ENCODE results near the gene ERG. TPM values are rescaled to one million over a fixed set of nuclear protein-coding genes. Genes with fewer than 3 reads are reported as not detected.

ERG gene
- total RNA-seq, 1 experiment from 2014 or later: not detected

DNA sequence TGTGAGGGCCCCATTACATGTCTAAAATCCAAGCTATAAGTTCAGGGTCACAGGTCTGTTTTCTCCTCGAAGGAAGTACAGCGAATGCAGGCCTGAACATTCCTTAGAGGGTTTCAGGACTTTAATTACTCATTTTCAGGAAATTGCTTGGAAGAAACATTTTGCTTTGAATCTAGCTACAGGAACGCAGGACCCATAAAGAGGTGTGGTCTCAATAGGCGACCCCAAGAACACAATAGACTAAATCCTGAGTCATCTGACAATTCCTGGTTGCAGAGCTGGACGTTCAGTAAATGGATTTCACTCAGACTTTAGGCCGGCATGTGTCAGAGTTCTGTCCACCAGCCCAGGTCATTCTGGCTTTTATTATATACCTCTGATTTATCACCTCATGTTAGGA lies 1.0 kb upstream of the ERG start:
- DNase-seq (ENCODE audit: low spot score): no peak

DNA sequence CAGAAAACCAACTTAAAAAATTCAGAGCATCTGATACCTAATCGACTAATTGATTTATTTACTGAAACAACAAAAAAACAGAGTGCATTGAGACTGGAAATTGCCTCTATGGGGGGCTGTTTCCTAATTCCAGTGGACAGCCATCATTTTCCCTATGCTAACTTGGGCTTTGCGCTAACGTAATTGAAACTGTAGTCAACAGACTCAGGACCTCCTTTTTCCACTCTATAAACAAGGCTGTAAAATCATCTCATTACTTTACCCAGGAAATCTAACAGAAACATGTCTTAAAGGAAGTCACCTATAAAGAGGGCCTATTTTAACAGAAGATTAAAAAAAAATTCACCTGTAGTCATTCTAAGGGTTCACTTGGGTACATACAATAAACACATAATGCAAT lies 2.1 kb downstream of the ERG start:
- DNase-seq (ENCODE audit: low spot score): no peak

DNA sequence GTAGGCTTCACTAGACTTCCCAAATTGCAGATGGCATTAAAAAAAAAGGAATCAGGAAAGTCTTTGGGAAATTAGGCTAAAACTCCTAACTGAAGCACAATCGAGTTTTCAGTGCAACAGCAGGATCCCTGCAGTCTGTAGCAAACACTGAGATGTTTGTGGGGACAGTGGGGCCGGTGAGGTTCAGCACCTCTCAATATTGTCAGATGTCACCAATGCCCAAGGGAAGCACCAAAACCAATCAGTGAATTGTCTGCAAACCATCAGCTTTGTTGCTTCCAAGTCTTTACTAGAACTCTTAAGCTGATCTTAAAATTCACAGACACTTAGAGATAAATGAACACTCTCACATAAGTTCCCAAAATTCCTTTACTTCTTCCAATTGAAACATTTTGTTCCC lies 2.6 kb downstream of the ERG start:
- DNase-seq (ENCODE audit: low spot score): no peak

DNA sequence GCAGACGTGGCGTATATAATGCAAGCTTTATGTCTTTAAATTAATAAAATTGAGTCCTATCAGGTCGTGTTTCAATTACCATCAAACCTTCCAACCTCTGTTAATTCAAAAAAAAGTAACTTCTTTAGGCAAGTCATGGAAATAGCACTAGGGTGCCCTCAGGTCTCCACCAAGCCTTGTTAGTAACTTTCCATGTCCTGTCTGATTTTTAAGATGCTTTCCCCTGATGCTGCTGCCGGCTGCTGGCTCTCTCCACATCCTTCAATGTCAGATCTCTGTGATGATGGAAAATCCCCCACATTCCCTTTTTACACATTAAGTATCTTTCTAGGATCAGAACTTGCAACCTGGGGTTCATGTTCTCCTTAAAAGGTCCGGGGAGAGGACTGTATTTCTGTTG lies 3.0 kb downstream of the ERG start:
- DNase-seq (ENCODE audit: low spot score): no peak

DNA sequence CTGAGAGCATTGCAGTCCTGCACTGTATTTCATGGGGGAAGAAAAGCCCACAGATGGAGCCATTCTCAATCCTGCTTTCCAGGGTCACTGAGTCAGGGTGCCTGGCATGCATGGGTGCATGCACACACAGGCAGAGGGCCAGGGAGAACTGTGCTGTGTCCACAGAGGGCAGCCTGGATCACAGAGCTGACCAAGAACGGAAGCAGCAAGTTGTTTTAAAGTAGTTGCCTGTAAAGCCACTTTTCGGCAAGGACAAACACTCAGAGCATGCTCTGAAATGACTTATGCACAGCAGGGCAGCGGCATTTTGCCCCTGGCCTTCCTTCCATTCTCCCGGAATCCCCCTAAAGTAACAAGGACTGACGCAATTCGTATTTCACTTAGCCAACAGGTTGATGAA lies 3.6 kb downstream of the ERG start:
- no peak for DNase-seq (ENCODE audit: low spot score)

DNA sequence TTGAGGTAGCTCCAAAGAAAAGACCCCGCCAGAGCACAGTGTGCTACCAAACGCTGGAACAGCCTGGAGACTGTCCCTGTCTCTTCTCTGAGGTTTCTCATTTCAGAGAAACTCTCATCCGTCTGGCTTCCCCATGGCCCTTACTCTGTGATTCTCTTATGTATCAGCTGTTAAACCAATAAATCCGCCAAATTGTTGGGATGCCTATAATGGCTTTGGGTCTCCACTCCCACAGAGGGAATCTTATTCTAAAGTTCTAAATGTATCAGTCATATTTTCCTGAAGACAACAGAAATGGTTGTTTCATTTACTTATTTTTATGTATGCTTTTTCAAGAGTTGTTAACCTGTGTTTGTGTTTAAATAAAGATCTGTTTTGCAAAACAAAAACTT lies 4.0 kb downstream of the ERG start:
- DNase-seq (ENCODE audit: low spot score): no peak

DNA sequence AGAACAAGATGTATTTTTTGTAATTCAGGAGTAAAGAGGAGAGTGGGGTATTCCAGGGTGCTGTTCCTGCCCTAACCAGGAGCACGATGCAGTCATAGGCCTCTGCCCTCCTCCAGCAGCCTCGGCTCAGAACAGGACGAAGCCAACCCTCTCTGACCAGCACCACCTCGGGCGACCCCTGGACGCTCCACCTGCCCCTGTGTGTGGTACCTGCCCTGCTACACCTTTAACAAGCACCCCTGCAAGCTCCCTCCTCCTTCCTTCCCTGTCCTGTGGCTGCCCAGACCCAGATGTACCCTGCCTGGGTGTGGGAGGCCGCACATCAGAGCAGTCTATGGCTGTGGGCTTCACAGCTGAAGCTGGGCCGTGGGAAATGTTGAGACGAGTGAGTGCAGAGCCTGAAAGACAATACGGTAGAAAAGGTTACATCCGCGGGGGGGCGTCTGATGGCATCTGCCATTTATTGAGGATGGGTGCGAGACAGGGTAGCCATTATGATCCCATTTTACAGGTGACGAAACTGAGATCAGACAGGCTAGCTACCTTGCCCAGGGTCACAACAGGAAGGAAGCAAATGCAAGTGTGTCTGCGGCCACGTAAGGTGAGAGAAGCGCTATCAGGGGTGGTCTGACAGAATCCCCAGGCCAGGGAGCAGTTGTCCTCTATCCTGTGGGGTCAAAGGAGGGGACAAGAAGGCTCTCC lies 4.6 kb downstream of the ERG start:
- no peak for DNase-seq (ENCODE audit: low spot score)

DNA sequence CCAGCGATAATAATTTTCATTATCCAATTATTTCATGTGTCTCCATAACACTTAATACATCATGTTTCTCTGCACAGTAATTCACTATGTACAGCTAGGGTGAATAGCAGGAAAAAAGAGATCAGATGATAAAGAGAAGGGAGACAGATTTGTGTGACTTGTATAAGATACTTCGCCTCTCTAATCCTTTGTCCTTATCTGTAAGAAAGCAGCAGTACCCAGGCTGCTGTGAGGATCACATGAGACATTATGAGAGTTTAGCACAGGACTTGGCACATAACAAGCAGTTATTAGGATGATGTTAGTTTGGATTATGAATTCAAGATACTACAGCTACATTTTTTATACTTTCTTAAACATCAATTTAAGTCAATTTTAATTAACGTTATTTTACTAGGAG lies 6.3 kb downstream of the ERG start:
- no peak for DNase-seq (ENCODE audit: low spot score)

DNA sequence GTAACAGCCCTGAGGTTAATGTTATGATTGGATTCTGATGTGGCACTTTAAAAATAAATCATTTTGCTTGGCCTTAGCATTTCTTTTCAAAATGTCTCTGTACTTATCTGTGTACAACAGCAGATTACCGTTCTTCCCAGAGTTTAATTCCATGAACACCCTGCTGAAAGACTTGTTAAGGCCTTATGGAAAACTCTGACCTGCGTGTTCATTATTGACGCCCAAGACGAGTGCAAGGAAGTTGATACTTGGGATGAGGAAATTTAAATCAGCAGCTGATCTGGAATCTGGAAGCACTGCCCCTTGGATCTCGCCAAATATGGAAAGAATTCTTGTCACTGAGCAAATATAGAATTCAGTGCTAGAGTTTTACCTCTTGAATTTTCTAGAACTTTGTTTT lies 6.7 kb downstream of the ERG start:
- DNase-seq (ENCODE audit: low spot score): no peak

DNA sequence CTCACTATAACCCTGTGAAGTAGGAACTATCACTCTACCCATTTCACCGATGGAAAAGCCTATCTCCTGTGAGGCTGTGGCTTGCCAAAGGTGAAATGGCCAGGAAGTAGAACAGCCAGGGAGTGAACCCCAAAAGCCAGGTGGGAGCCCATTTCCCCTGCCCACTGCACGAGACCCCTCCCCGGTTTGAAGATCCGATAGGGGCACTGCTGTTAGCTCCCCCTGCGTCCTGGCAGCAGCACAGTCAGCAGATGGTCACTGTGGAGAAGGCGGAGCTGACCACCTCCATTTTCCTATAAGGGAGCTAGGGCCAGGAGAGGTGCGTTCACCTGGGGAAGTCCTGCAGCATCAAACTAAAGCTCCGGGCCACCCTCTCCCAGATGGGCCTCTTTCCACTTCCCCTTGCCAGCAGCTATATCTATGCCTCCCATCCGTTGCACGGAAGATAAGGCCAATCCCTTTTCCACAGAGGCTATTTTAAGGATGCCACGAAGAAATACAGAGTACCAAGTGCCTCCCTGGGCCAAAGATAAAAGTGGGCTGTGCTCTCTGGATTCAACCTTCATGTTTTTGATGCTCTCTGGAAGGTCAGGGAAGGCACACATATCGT lies 7.8 kb downstream of the ERG start:
- DNase-seq (ENCODE audit: low spot score): no peak

DNA sequence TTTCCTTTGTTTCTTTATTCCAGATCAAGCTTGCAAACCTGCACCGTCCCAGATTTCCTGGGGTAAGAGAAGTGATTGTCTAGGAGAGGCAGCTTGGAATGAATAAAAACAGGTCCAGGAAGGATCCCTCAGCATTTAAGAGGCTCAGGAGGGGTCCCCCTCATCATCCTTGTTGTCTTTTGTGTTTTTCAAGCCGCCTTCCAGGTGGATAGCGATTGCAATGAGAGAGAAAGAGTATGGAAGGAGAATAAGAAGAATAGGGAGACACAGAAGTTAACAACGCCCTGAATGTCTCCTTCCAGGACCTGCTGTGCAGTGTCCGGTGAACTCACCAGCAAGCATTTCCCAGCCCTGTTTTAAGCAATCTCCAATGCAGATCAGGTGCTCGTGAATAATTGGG lies 8.5 kb downstream of the ERG start:
- no peak for DNase-seq (ENCODE audit: low spot score)

DNA sequence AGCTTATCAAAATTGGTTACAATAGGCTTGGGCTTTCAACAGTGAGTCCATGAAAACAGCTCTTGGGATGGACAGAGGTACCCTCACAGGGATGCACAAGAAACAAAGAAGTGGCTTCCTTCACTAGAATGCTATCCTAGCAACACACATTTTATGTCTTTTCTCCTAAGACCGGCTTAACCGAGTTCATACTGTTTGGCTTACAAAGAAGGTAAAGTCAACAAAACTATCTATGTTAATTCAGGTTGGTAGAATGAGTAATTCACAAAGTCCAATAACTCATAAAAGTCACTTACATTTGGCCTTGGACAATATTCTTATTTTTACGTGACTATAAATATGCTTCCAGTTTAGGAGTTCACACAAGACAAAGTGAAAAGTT lies 9.0 kb downstream of the ERG start:
- no peak for DNase-seq (ENCODE audit: low spot score)

DNA sequence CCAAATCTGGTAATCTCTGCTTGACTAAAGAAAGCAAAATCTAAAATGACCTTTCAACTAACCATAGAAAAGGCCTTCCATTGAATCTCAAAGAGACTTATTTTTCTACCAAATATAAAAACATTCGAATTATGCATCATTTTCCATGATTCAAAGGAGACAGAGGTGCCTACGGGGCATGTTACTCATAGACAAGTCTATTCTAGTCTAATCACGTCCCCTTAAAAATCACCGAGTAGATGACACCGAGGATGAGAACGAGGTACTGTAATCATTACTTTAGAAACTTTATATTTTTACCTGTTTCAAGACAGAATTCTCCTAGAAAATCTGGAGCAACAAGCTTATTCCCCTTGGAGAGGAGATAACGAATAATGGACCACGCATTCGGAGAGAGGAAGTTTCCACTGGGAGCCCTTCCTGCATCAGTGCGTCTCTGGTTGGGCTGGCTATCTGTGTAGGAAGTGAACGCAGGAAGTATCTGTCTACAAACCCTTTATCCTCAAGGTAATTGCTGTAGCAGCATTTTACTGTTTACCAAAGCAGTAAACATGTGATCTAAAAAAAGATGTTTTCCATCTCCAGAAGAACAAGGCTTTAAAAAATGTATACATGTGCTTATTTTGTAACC lies 9.5 kb downstream of the ERG start:
- DNase-seq (ENCODE audit: low spot score): no peak

DNA sequence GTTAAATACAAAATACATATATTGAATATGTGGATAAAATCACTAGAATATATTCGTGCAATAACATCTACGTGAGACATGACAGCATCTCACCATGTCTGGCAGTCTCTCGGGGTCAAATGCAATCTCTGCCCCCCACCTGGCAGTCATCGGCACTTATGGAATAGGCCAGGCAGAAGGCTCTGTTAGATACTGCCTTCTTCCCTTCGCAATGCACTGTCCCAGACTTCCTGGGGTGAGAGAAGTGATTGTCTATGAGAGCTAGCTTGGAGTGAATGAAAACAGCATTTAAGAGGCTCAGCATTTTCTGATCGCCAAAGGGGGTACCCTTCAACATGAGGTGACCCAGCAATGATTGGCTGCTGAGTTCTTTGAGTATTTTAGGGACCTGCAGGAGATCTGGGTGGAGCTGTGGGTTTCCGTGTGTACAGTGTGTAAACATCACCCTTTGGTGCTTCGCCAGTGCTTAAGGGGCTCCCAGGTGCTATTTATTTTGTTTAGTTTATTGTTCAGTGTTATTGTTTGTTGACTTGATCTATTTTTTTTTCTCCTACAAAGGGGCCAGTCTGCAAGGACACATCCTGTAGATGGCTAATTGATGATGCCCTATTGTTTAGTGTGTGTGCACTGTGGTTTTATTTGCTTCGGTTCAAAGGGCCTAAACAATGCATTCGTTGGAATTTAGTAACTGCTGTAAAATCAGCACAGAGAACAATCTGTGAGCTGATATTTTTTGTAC lies 10.2 kb downstream of the ERG start:
- DNase-seq (ENCODE audit: low spot score): no peak

DNA sequence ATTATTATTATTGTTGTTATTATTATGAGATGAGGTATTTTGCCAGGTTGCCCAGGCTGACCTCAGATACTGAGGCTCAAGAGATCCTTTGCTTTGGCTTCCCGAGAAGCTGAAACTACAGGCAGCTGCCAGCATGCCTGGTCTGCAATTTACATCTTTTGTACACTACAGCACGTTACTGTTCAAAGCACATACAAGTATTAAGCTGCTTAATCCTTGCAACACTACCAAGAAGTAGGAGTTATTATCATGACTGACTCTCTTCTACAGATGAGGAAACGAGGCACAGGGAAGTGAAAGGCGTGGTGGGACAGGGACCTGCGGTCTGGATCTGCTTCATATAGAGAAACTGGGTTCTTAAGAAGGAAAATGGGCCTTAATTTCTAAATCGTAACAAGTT lies 11.6 kb downstream of the ERG start:
- DNase-seq (ENCODE audit: low spot score): no peak

DNA sequence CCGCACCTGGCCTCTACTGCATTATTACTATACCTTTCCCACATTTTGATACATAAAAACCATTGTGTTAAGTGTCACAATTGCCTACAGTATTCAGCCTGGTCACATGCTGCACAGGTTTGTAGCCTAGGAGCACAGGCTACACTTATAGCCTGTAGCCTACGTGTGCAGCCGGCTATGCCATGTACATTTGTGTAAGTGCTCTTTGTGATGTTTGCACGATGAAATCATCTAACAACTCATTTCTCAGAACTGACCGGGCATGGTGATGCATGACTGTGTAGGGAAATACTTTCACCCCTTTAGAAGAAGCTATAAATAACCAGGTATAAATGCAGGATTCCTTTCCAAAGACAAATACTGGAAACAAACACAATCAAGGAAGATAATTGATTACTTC lies 12.1 kb downstream of the ERG start:
- no peak for DNase-seq (ENCODE audit: low spot score)

DNA sequence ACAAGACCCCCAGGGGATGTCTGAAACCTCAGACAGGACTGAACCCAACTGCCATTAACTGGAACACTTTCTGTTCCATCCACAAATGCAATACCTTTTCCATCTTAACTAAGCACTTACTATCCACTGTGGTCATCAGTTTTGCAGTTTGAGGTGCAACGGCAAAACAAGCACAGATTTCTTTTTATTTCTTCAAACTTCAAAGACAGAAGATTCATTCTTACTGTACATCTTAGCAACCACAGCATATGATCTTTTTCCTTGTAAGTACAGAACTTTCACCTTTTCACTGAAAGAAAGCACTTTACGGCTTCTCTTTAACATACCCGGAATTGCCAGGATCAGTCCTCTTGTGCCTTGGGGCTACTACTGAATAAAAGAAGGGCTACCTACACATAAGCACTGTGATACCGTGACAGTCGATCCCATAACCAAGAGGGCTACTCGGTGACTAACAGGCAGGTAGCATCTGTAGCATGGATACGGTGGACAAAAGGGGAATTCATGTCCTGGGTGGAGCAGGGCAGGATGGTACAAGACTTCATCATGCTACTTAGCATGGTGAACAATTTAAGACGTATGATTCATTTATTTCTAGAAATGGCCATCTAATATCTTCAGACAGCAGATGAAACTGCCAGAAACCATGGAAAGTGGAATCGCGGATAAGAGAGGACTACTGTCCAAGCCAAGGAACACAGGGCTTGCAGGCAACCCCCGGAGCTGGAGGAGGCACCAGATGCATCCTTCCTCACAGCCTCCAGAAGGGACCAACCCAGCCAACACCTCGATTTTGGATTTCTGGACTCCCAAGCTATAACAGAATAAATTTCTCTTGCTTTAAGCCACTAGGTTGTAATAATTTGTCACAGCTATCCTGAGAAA lies 18.4 kb downstream of the ERG start:
- DNase-seq (ENCODE audit: low spot score): no peak

DNA sequence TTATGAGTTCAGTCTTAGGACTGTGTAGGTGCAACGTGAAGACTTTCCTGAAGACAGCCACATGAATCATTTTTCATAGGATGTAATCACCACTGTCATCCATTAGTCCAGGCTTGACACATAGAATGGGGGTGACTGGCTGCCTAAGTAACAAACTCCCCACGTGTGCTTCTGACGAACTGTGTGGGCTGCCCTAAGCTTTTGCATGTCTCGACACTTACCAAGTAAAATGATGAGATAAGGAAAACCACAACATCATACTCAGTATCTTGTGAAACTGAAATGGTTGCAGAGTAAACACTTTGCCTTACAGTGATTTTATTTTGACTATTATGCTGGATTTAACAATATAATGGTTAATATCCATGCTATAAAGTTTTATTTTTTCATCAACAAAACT lies 19.5 kb downstream of the ERG start:
- no peak for DNase-seq (ENCODE audit: low spot score)

DNA sequence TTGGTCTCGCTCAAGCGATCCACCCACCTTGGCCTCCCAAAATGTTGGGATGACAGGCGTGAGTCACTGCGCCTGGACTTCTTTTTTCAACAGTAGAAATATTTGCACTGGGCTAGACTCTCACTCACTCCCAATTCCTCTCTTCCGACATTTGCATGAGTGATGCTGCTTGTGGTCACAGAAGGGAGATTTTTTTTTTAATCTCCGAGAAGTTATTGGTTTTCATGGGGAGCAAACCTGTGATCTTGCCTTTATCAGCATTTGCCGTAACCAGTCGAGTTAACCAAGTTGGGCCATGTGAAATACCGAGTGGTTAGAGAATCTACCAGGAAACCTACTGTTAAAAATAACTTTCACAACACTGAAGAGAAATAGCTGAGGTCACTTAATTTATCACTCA lies 21.1 kb downstream of the ERG start:
- no peak for DNase-seq (ENCODE audit: low spot score)

DNA sequence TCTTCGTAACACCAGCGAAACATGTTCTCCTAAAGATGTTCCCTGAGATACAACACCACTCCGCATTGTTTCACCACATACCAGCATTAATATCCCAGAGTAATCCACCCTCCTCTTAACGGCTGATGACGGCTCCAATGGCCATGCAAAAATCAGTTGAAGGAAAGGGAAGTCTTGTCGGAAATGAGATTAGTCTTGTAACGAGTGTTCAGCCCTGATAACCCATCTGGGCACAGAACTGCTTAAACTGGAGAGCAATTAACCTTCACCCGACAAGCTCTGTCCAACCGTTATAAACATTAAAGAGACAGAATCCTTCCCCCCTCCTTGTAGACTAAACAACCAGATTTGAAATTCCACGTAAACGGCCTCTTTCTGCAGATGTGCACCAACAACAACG lies 21.9 kb downstream of the ERG start:
- no peak for DNase-seq (ENCODE audit: low spot score)

DNA sequence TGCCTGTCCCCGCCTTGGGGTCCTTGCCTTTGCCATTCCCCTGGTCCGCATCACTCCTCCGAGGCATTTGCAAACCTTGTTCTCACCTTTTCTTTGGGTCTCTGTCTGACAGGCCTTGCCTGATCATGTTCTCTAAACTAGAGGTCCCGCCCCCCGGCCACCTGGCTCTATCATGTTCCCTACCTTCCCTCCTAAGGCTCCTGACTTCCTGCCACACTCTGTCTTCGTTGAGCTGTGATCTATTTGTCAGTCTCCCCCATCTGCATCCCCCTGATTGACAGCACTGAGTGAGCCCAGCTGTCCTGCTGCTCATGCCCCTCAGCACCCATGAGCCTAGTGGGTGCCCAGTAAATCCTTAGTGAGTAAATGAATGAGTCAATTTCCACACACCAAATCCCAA lies 22.8 kb downstream of the ERG start:
- no peak for DNase-seq (ENCODE audit: low spot score)

DNA sequence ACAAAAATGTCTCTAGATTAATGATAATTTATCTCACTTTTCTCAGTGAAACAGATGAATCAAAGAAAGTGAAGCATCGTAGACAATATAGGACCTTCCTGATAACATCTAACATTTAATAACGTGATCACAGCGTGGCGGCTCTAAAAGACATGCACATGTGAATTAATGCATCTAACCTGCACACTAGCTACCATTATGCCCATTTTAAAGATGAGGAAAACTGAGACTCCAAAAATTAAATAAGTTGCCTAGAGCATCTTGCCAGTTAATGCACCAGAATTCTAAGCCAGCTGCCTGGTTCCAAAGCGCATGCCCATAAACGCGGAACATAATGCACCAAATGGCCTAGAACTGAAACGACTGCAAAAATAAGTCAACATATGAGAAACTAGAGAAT lies 23.5 kb downstream of the ERG start:
- no peak for DNase-seq (ENCODE audit: low spot score)

Data from HT-29 (cell line).